HCT116 (cell line): ENCODE data around the gene ZSWIM8. TPM values are rescaled to one million over a fixed set of nuclear protein-coding genes. Genes with fewer than 3 reads are reported as not detected.

ENCODE experiments used
- ATAC-seq: fragments of 200-7000 bp; cut with Tn5 transposase; 2 replicates; pipeline ENCODE4 v1.9.1; 2020; ENCODE audit warnings: mild to moderate bottlenecking, moderate library complexity
- BruUV-seq: library from RNA; stranded (reverse); fragments of 400-500 nt; replicated peaks from 2 replicates; lab custom pipeline; 2021; lab: Mats Ljungman, UMichigan
- CTCF ChIA-PET: fragments of 300-600 bp; sonication (Branson Sonifier 250); formaldehyde crosslinking; loops from one replicate; lab custom pipeline; 2021; ENCODE audit warnings: antibody characterized with exemption; lab: Charles Lee
- POLR2A ChIA-PET: fragments of 300-600, 350-600 bp; sonication (Branson Sonifier 250); formaldehyde crosslinking; loops from one replicate; lab custom pipeline; 2021; ENCODE audit warnings: antibody characterized with exemption; lab: Charles Lee
- RAD21 ChIA-PET, 2 experiments: fragments of 300-600 bp; sonication (Branson Sonifier 250); formaldehyde crosslinking; loops; one replicate each; lab custom pipeline; 2023; ENCODE audit warnings: low total read pairs in 2 of 2; ENCODE audit not compliant: uncharacterized antibody in 2 of 2, unreplicated experiment in 2 of 2, low non-redundant PET in 1 of 2; lab: Charles Lee
- DNase-seq: peaks from one replicate; pipeline ENCODE4 v3.0.0-alpha.2; 2010; ENCODE audit warnings: low read depth, low spot score
- H2AFZ ChIP-seq: fragments of 200-600 bp; shearing (Covaris generic), sonication (generic); 2 replicates; pipeline ENCODE4 v1.6.1; 2017; ENCODE audit warnings: low read depth, mixed run types, mixed read lengths, antibody characterized with exemption, low read length; ENCODE audit not compliant: poor library complexity, severe bottlenecking
- H3K27ac ChIP-seq: 2 replicates; pipeline ENCODE4 v1.5.1; 2012; ENCODE audit warnings: low read depth, low read length
- H3K27me3 ChIP-seq: fragments of 200-600 bp; sonication (generic); 2 replicates; pipeline ENCODE4 v1.6.1; 2016; ENCODE audit warnings: mixed run types, low read length, mixed read lengths; ENCODE audit not compliant: insufficient read depth
- H3K36me3 ChIP-seq, 2 experiments: fragments of 200-500 bp in 1 of 2; fragments of 200-600 bp in 1 of 2; sonication (Bioruptor generic) in 1 of 2; sonication (generic) in 1 of 2; 2 replicates each; pipeline versions ENCODE4 v1.5.1 to v1.6.1; 2014 to 2016; ENCODE audit warnings: low read length in 2 of 2, inconsistent platforms in 1 of 2, mixed read lengths in 1 of 2, mixed run types in 1 of 2; ENCODE audit not compliant: insufficient read depth in 2 of 2, control insufficient read depth in 1 of 2
- H3K4me1 ChIP-seq, 2 experiments: fragments of 200-600 bp in 1 of 2; sonication (generic) in 1 of 2; 2 replicates each; pipeline versions ENCODE4 v1.5.1 to v1.6.1; 2012 to 2017; ENCODE audit warnings: low read length in 2 of 2, inconsistent platforms in 1 of 2, mild to moderate bottlenecking in 1 of 2, mixed read lengths in 1 of 2, mixed run types in 1 of 2, moderate library complexity in 1 of 2; ENCODE audit not compliant: insufficient read depth in 2 of 2, control insufficient read depth in 1 of 2
- H3K4me2 ChIP-seq: fragments of 200-600 bp; sonication (generic); 2 replicates; pipeline ENCODE4 v1.6.1; 2017; ENCODE audit warnings: mixed run types, low read length, mixed read lengths
- H3K4me3 ChIP-seq, 2 experiments: fragments of 200-600 bp in 1 of 2; sonication (generic) in 1 of 2; replicated peaks in 1 of 2; 2 replicates each; pipeline ENCODE4 v1.5.1; 2011 to 2016; ENCODE audit warnings: low read length in 2 of 2, control low read depth in 1 of 2, low read depth in 1 of 2, mild to moderate bottlenecking in 1 of 2, mixed read lengths in 1 of 2, mixed run types in 1 of 2
- H3K79me2 ChIP-seq: fragments of 200-600 bp; sonication (generic); 2 replicates; pipeline ENCODE4 v1.6.1; 2017; ENCODE audit warnings: mild to moderate bottlenecking, mixed run types, low read length, moderate library complexity, mixed read lengths; ENCODE audit not compliant: insufficient read depth
- H3K9ac ChIP-seq: fragments of 200-600 bp; sonication (generic); 2 replicates; pipeline ENCODE4 v1.6.1; 2016; ENCODE audit warnings: low read length, mixed read lengths
- H3K9me2 ChIP-seq: fragments of 200-600 bp; sonication (generic), shearing (Covaris generic); 2 replicates; pipeline ENCODE4 v1.6.1; 2017; ENCODE audit warnings: mixed run types, mild to moderate bottlenecking, moderate library complexity; ENCODE audit not compliant: insufficient read depth
- H3K9me3 ChIP-seq, 2 experiments: fragments of 200-500 bp in 1 of 2; fragments of 200-600 bp in 1 of 2; sonication (Bioruptor generic) in 1 of 2; sonication (generic) in 1 of 2; 2 replicates each; pipeline ENCODE4 v1.6.1; 2014 to 2017; ENCODE audit warnings: low read length in 2 of 2, mixed read lengths in 2 of 2, inconsistent platforms in 1 of 2, low read depth in 1 of 2, mild to moderate bottlenecking in 1 of 2, mixed run types in 1 of 2, moderate library complexity in 1 of 2; ENCODE audit not compliant: control insufficient read depth in 1 of 2, insufficient read depth in 1 of 2
- H4K20me1 ChIP-seq: fragments of 200-600 bp; sonication (generic), shearing (Covaris generic); 2 replicates; pipeline ENCODE4 v1.6.1; 2017; ENCODE audit warnings: mixed run types, mild to moderate bottlenecking, moderate library complexity; ENCODE audit not compliant: insufficient read depth
- ATF3 ChIP-seq: IDR thresholded peaks from 2 replicates; pipeline ENCODE4 v1.6.1; 2012
- CEBPB ChIP-seq: IDR thresholded peaks from 2 replicates; pipeline ENCODE4 v1.6.1; 2012; ENCODE audit warnings: low read depth
- EGR1 ChIP-seq: IDR thresholded peaks from 2 replicates; pipeline ENCODE4 v1.6.1; 2012; ENCODE audit warnings: low read depth
- EZH2phosphoT487 ChIP-seq: fragments of 200-600 bp; IDR thresholded peaks from 2 replicates; pipeline ENCODE4 v1.6.1; 2018; ENCODE audit warnings: antibody characterized with exemption, borderline replicate concordance
- FOSL1 ChIP-seq: IDR thresholded peaks from 2 replicates; pipeline ENCODE4 v1.6.1; 2012; ENCODE audit warnings: low read depth
- JUND ChIP-seq: IDR thresholded peaks from 2 replicates; pipeline ENCODE4 v1.6.1; 2012
- POLR2A ChIP-seq: IDR thresholded peaks from 2 replicates; pipeline ENCODE4 v1.7.0; 2011; ENCODE audit warnings: borderline replicate concordance; ENCODE audit not compliant: insufficient read depth, insufficient read length; ENCODE audit errors: extremely low read depth
- POLR2AphosphoS5 ChIP-seq: IDR thresholded peaks from 2 replicates; pipeline ENCODE4 v1.6.1; 2011; ENCODE audit warnings: mild to moderate bottlenecking, low read depth, low read length, moderate library complexity
- RAD21 ChIP-seq: IDR thresholded peaks from 2 replicates; pipeline ENCODE4 v1.6.1; 2012; ENCODE audit warnings: low read depth, mild to moderate bottlenecking
- REST ChIP-seq: IDR thresholded peaks from 2 replicates; pipeline ENCODE4 v1.6.1; 2012; ENCODE audit warnings: low read depth
- SIN3A ChIP-seq: IDR thresholded peaks from 2 replicates; pipeline ENCODE4 v1.6.1; 2012; ENCODE audit warnings: low read depth
- SP1 ChIP-seq: IDR thresholded peaks from 2 replicates; pipeline ENCODE4 v1.6.1; 2012; ENCODE audit warnings: low read depth
- SRF ChIP-seq: IDR thresholded peaks from 2 replicates; pipeline ENCODE4 v1.6.1; 2012; ENCODE audit warnings: low read depth
- YY1 ChIP-seq: IDR thresholded peaks from 2 replicates; pipeline ENCODE4 v1.6.1; 2011; ENCODE audit warnings: low read length, low read depth, moderate library complexity, mild to moderate bottlenecking; ENCODE audit not compliant: insufficient replicate concordance; ENCODE audit errors: extremely low read depth
- intact Hi-C: fragments of 100-400 bp; cut with micrococcal nuclease; formaldehyde crosslinking; loops from 2 replicates; pipeline ENCODE4 v1.10.0; 2022
- total RNA-seq: library from RNA; stranded (reverse); gene quantifications from one replicate; pipeline ENCODE4 v1.2.1, GENCODE V29; 2021; ENCODE audit not compliant: unreplicated experiment

The ZSWIM8 gene
- total RNA-seq, 1 experiment from 2014 or later = 49.9 TPM

GRCh38 chr10:73842349-73842748, 56.9 kb downstream of the ZSWIM8 start:
- ATAC-seq = no peak
- Histone ChIP-seq H3K36me3 (peaks cover 21 to 46% of the 10 kb centered on the region in 2 experiments; a peak in 3 of 4 replicates), H3K4me3 (no peak overlapping the region), H4K20me1 (no peaks in the 10 kb centered on the region), H3K79me2 (no peaks in the 10 kb centered on the region), H3K4me1 (peaks cover 0 to 9% of the 10 kb centered on the region in 2 experiments; a peak in 2 of 4 replicates), H3K9ac (no peak overlapping the region), H3K9me2 (no peaks in the 10 kb centered on the region), H3K4me2 (no peak overlapping the region), H3K27me3 (no peaks in the 10 kb centered on the region), H3K27ac (no peak overlapping the region), H3K9me3 (no peaks in the 10 kb centered on the region), H2AFZ (no peak overlapping the region)
- no peak for DNase-seq
- TF ChIP-seq REST (no peak), YY1 (no peak), SRF (no peak), POLR2A (no peak), ATF3 (no peak)
- POLR2A ChIA-PET = no interaction called here
- RAD21 ChIA-PET = no interaction called here
- BruUV-seq = no TSS peak
- CTCF ChIA-PET = no interaction called here
- intact Hi-C loops = no loop called here

- no peaks in the 10 kb centered on the region for H4K20me1 ChIP-seq
- RAD21 ChIA-PET = no interaction called here
- peaks cover 27 to 50% of the 10 kb centered on the region in 2 experiments; a peak in 3 of 4 replicates for H3K36me3 ChIP-seq
- H3K4me2 ChIP-seq = no peak overlapping the region
- peaks cover 0 to 9% of the 10 kb centered on the region in 2 experiments; a peak in 2 of 4 replicates for H3K4me1 ChIP-seq
- H3K9me2 ChIP-seq = no peaks in the 10 kb centered on the region
- H2AFZ ChIP-seq = no peak overlapping the region
- intact Hi-C loops = no loop called here
- ATAC-seq = no peak
- H3K4me3 ChIP-seq = no peak overlapping the region
- no peaks in the 10 kb centered on the region for H3K79me2 ChIP-seq
- POLR2A ChIA-PET = no interaction called here
- no peaks in the 10 kb centered on the region for H3K27me3 ChIP-seq
- no TSS peak for BruUV-seq
- no peaks in the 10 kb centered on the region for H3K9me3 ChIP-seq
- no peak for DNase-seq
- CTCF ChIA-PET = no interaction called here
- H3K9ac ChIP-seq = no peak overlapping the region
- H3K27ac ChIP-seq = no peak overlapping the region
- no peak for TF ChIP-seq YY1
- TF ChIP-seq FOSL1 = no peak
- no peak for TF ChIP-seq EGR1
- TF ChIP-seq JUND = no peak
- TF ChIP-seq EZH2phosphoT487 = no peak
- no peak for TF ChIP-seq SIN3A
- TF ChIP-seq POLR2AphosphoS5 = no peak
- TF ChIP-seq RAD21 = no peak
- no peak for TF ChIP-seq SP1
- TF ChIP-seq REST = no peak
- TF ChIP-seq SRF = no peak
- TF ChIP-seq ATF3 = no peak
- no peak for TF ChIP-seq CEBPB
These were observed 57.9 kb downstream of the ZSWIM8 start for GRCh38 chr10:73843261-73843660.
